Adrenal gland (tissue), 5 donors: ENCODE measurements around the gene ATG12.

Experiments
- CTCF ChIP-seq, 6 experiments: fragments of 450-650 bp in 4 of 6; fragments of 200-600 bp in 2 of 6; sonication (generic) in 1 of 6; IDR thresholded peaks; 1 replicate in 5 of 6; 2 replicates in 1 of 6; pipeline versions ENCODE4 v1.5.1 to v1.8.0; 2016 to 2021; ENCODE audit warnings: antibody characterized with exemption in 6 of 6, mild to moderate bottlenecking in 2 of 6, moderate library complexity in 1 of 6
- POLR2A ChIP-seq, 2 donors: fragments of 450-650 bp; IDR thresholded peaks; one replicate each; pipeline ENCODE4 v1.6.1; 2017; ENCODE audit warnings: antibody characterized with exemption in 2 of 2, mild to moderate bottlenecking in 2 of 2, moderate library complexity in 1 of 2
- donor health status: DM: no; HTN: no; CAD: no.

GRCh38 chr5:115831163-115831768 lies 10.1 kb downstream of the ATG12 start:
- TF ChIP-seq CTCF (IDR thresholded peaks at IDR 0.05) (peak; percentile 57 to 74 (median 64)), POLR2A (IDR thresholded peaks at IDR 0.05) (no peak)
